GM21515 (cell line): ENCODE data around the gene ACVR1B.

Experiments
- ATAC-seq: cut with Tn5 transposase; IDR thresholded peaks from one replicate; pipeline ENCODE4 v1.9.1; 2021; ENCODE audit not compliant: unreplicated experiment

ACVR1B gene

GRCh38 chr12:52003591-52003990 lies 52.1 kb downstream of the ACVR1B start:
- ATAC-seq = no peak

GRCh38 chr12:52004042-52004648 lies 52.6 kb downstream of the ACVR1B start:
- ATAC-seq = no peak

- no peak for ATAC-seq
Measured at GRCh38 chr12:52005218-52005902, 53.9 kb downstream of the ACVR1B start.

GRCh38 chr12:52005903-52006703 lies 54.6 kb downstream of the ACVR1B start:
- ATAC-seq = no peak

GRCh38 chr12:52006726-52007157 lies 55.2 kb downstream of the ACVR1B start, which contains the start of gene TAMALIN:
TAMALIN (plus strand) TSS chr12:52006946; CDS start chr12:52007020, 74 bp downstream.
- ATAC-seq = no peak

- ATAC-seq = no peak
Measured at GRCh38 chr12:52007158-52007921, 55.8 kb downstream of the ACVR1B start.

GRCh38 chr12:52007982-52008510 lies 56.5 kb downstream of the ACVR1B start:
- ATAC-seq = no peak

GRCh38 chr12:52009081-52009751 lies 57.7 kb downstream of the ACVR1B start:
- no peak for ATAC-seq

- no peak for ATAC-seq
Measured at GRCh38 chr12:52010152-52010622, 58.7 kb downstream of the ACVR1B start.

GRCh38 chr12:52010692-52011601 lies 59.4 kb downstream of the ACVR1B start:
- no peak for ATAC-seq

- no peak for ATAC-seq
Measured at GRCh38 chr12:52011602-52012214, 60.2 kb downstream of the ACVR1B start.

GRCh38 chr12:52013626-52014310 lies 62.3 kb downstream of the ACVR1B start:
- no peak for ATAC-seq

- no peak for ATAC-seq
Measured at GRCh38 chr12:52014567-52015530, 63.4 kb downstream of the ACVR1B start.

GRCh38 chr12:52015532-52016041 lies 64.1 kb downstream of the ACVR1B start:
- no peak for ATAC-seq

GRCh38 chr12:52018433-52019112 lies 67.1 kb downstream of the ACVR1B start:
- ATAC-seq = no peak

GRCh38 chr12:52019113-52019770 lies 67.7 kb downstream of the ACVR1B start:
- ATAC-seq = no peak
